ENCODE results near the gene DYNC1I2. TPM values are rescaled to one million over a fixed set of nuclear protein-coding genes. Genes with fewer than 3 reads are reported as not detected.

DYNC1I2 gene
- total RNA-seq, 1 experiment from 2014 or later, result 39.4 TPM

DNA sequence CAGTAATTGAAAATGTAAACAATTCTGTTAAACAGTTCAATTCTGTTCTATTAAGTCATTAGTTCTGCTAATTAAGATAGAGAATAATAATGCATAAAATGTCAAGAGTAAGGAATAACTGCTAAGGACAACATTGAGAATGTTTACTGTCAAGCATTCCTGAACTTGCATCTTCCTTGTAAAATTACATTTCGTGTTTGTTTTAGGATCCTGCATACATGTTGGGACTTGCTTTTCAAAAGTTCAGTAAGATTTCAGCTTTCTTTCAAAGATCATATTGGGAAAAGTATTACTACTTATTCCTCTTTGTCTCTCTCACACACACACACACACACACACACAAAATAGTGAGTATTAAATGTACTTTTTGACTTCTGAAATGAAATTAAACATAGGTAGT is 20.5 kb downstream of the DYNC1I2 start (continued):
- no peak for TF ChIP-seq CEBPB (IDR thresholded peaks at IDR 0.05; ENCODE audit: low read depth)
- TF ChIP-seq RAD21 (IDR thresholded peaks at IDR 0.05; ENCODE audit: low read depth), result no peak
- TF ChIP-seq SIN3A (IDR thresholded peaks at IDR 0.05; ENCODE audit: low read depth), result no peak
- TF ChIP-seq ELF1 (IDR thresholded peaks at IDR 0.05; ENCODE audit: borderline replicate concordance, low read depth), result no peak
- TF ChIP-seq, protein P1, sequence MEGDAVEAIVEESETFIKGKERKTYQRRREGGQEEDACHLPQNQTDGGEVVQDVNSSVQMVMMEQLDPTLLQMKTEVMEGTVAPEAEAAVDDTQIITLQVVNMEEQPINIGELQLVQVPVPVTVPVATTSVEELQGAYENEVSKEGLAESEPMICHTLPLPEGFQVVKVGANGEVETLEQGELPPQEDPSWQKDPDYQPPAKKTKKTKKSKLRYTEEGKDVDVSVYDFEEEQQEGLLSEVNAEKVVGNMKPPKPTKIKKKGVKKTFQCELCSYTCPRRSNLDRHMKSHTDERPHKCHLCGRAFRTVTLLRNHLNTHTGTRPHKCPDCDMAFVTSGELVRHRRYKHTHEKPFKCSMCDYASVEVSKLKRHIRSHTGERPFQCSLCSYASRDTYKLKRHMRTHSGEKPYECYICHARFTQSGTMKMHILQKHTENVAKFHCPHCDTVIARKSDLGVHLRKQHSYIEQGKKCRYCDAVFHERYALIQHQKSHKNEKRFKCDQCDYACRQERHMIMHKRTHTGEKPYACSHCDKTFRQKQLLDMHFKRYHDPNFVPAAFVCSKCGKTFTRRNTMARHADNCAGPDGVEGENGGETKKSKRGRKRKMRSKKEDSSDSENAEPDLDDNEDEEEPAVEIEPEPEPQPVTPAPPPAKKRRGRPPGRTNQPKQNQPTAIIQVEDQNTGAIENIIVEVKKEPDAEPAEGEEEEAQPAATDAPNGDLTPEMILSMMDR (IDR thresholded peaks at IDR 0.05 in 2 of 3, conservative IDR thresholded peaks at IDR 0.05 in 1 of 3; ENCODE audit: borderline replicate concordance in 1 of 3, insufficient read depth in 1 of 3, low read depth in 2 of 3, low read length in 2 of 3), result no peak
- TF ChIP-seq SRF (IDR thresholded peaks at IDR 0.05; ENCODE audit: low read depth), result no peak
- TF ChIP-seq, protein P2, sequence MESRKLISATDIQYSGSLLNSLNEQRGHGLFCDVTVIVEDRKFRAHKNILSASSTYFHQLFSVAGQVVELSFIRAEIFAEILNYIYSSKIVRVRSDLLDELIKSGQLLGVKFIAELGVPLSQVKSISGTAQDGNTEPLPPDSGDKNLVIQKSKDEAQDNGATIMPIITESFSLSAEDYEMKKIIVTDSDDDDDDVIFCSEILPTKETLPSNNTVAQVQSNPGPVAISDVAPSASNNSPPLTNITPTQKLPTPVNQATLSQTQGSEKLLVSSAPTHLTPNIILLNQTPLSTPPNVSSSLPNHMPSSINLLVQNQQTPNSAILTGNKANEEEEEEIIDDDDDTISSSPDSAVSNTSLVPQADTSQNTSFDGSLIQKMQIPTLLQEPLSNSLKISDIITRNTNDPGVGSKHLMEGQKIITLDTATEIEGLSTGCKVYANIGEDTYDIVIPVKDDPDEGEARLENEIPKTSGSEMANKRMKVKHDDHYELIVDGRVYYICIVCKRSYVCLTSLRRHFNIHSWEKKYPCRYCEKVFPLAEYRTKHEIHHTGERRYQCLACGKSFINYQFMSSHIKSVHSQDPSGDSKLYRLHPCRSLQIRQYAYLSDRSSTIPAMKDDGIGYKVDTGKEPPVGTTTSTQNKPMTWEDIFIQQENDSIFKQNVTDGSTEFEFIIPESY (IDR thresholded peaks at IDR 0.05; ENCODE audit: extremely low read depth, insufficient replicate concordance, low read length), result no peak

DNA sequence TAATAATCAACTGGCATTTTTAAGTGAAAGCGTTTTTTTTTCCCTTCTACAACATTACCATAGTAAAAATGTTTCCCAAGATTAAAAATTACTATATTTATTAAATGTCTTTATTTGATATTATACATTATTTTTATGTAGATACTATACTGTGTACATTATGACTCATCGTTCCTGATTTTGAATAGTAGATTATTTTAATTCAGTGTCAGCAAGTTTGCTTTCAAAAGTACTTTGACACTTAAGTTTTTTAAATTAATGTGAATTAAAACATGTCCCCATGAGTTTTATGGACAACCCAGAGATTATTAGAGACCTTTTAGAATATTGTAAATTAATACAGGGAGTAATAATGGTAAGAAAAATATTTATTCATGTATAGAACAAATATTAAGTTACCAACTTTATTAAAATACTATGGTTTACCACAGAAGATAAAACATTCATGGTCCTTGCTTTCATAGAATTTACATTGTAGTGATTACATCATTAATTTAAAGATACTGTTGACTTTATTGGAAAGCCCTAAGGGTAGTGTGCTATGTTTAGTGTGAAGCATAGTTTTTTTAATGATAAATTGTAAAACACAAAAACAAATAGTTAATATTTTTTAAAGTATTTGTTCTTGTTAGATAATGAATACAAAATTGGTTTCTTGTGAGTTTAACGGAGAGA is 21.9 kb downstream of the DYNC1I2 start:
- no TSS peak for BruUV-seq (replicated peaks)
- H3K9me2 ChIP-seq (ENCODE audit: insufficient read depth), result no peaks in the 10 kb centered on the region
- ATAC-seq (no peak), DNase-seq (ENCODE audit: low read depth, low spot score) (no peak)
- intact Hi-C loops (cut with micrococcal nuclease), result loop anchor here (5.0 kb wide), 1 partner anchor 993 kb away; no protein-coding TSS in a partner anchor
- no peak for TF ChIP-seq SRF (IDR thresholded peaks at IDR 0.05; ENCODE audit: low read depth)
- TF ChIP-seq ELF1 (IDR thresholded peaks at IDR 0.05; ENCODE audit: borderline replicate concordance, low read depth), result no peak
- no peak for TF ChIP-seq POLR2AphosphoS5 (IDR thresholded peaks at IDR 0.05; ENCODE audit: low read depth, low read length)
- TF ChIP-seq, protein P3, sequence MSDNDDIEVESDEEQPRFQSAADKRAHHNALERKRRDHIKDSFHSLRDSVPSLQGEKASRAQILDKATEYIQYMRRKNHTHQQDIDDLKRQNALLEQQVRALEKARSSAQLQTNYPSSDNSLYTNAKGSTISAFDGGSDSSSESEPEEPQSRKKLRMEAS (IDR thresholded peaks at IDR 0.05), result no peak
- TF ChIP-seq ZNF274 (IDR thresholded peaks at IDR 0.05; ENCODE audit: low read depth, low read length), result no peak
- no peak overlapping the region for H3K4me3 ChIP-seq (replicated peaks in 1 of 2; ENCODE audit: low read depth in 1 of 2, low read length in 2 of 2)
- peaks cover 31% of the 10 kb centered on the region for H3K79me2 ChIP-seq (ENCODE audit: insufficient read depth, low read length)
- H3K9me3 ChIP-seq (ENCODE audit: control insufficient read depth in 1 of 2, insufficient read depth in 1 of 2, low read depth in 1 of 2, low read length in 2 of 2), result no peaks in the 10 kb centered on the region
- H4K20me1 ChIP-seq (ENCODE audit: insufficient read depth), result no peaks in the 10 kb centered on the region
- no peak overlapping the region for H3K27ac ChIP-seq (ENCODE audit: low read depth, low read length)
- no peak overlapping the region for H3K4me2 ChIP-seq (ENCODE audit: low read length)
- peaks cover 0 to 14% of the 10 kb centered on the region in 2 experiments; a peak in 3 of 4 replicates for H3K4me1 ChIP-seq (ENCODE audit: control insufficient read depth in 1 of 2, insufficient read depth in 2 of 2, low read length in 2 of 2)
- ChIA-PET CTCF (interaction anchor here (1.1 to 1.4 kb wide), 2 partner anchors 10 to 405 kb away, joined by 3 to 5 read pairs; no protein-coding TSS in a partner anchor), POLR2A (no interaction called here), RAD21 (ENCODE audit: low non-redundant PET in 1 of 2, low total read pairs in 2 of 2, uncharacterized antibody in 2 of 2, unreplicated experiment in 2 of 2) (no interaction called here)
- no peaks in the 10 kb centered on the region for H3K27me3 ChIP-seq (ENCODE audit: insufficient read depth, low read length)
- no peak overlapping the region for H3K9ac ChIP-seq (ENCODE audit: low read length)
- no peak overlapping the region for H2AFZ ChIP-seq (ENCODE audit: low read depth, low read length, poor library complexity, severe bottlenecking)
- peaks cover 0 to 3% of the 10 kb centered on the region in 2 experiments; a peak in 1 of 4 replicates for H3K36me3 ChIP-seq (ENCODE audit: control insufficient read depth in 1 of 2, insufficient read depth in 2 of 2, low read length in 2 of 2)
